Measurements from ENCODE around the gene MINDY4. TPM values are rescaled to one million over a fixed set of nuclear protein-coding genes. Genes with fewer than 3 reads are reported as not detected.

Gene MINDY4
- total RNA-seq, 2 experiments from 2014 or later = 0.36 to 0.60 TPM

DNA sequence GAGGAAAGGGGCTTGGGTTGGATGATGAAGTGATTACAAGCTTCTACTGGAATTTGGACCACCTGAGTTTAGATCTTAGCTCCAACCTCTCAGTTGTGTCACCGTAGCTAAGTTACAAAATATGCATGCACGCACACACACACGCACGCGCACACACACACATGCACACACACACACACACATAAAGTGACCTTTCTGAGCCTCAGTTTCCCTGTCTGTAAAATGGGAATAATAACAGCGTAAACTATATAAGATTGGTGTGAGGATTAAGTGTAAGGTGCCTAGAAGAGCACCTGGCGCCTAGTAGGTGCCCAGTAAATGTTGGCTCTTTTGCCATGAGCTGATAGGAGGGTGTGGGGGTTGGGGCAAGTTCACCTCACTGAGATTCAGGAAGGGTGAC is 127.8 kb downstream of the MINDY4 start:
- ChIA-PET POLR2A (no interaction called here), CTCF (no interaction called here)
- peaks cover 0 to 6% of the 10 kb centered on the region in 2 experiments for H3K9me3 ChIP-seq (ENCODE audit: control insufficient read depth in 1 of 2, insufficient read depth in 1 of 2, low read length in 2 of 2)
- no peak for DNase-seq
- H3K27me3 Mint-ChIP-seq = no peaks in the 10 kb centered on the region
- H3K36me3 Mint-ChIP-seq (ENCODE audit: low read depth) = no peaks in the 10 kb centered on the region
- TF ChIP-seq CTCF (IDR thresholded peaks at IDR 0.05) = no peak
- ATAC-seq (ENCODE audit: poor library complexity) = no peak
- intact Hi-C loops (cut with DNase I, micrococcal nuclease) = no loop called here
- no peak overlapping the region for H3K27ac Mint-ChIP-seq
- no peaks in the 10 kb centered on the region for H3K36me3 ChIP-seq (ENCODE audit: insufficient read depth, low read length)
- H3K4me1 Mint-ChIP-seq (ENCODE audit: low read depth) = no peaks in the 10 kb centered on the region
- no peak overlapping the region for H3K4me3 ChIP-seq (ENCODE audit: low read length)
- no peak overlapping the region for H3K4me3 Mint-ChIP-seq
- H3K27me3 ChIP-seq (ENCODE audit: control insufficient read depth in 1 of 2, insufficient read depth in 2 of 2, low read length in 2 of 2) = no peaks in the 10 kb centered on the region
- no peaks in the 10 kb centered on the region for H3K9me3 Mint-ChIP-seq
- no peaks in the 10 kb centered on the region for H3K4me1 ChIP-seq (ENCODE audit: insufficient read depth, low read length)
- H3K27ac ChIP-seq (ENCODE audit: low read depth in 1 of 2, low read length in 2 of 2) = no peak overlapping the region

DNA sequence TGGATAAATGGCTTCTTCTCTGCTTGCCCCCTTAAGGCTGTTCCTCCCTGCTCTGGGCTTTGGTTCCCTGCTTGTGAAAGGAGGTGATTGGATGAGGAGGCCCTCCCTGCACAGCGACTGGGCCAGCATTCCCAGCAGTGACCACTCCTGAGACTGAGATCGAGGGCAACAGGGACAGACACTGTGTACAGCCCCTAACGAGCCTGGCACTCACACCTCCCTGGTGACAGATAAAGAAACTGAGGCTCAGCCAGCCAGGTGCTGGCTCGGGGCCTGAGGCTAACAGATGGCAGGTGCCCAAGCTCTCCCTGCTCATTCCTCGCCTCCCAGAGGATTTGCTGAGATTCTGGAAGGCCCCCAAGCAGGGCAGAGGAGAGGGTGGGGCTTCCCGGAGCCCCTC is 128.4 kb downstream of the MINDY4 start:
- Mint-ChIP-seq H3K9me3 (no peaks in the 10 kb centered on the region), H3K36me3 (ENCODE audit: low read depth) (no peaks in the 10 kb centered on the region), H3K4me3 (no peak overlapping the region), H3K27me3 (no peaks in the 10 kb centered on the region), H3K27ac (no peak overlapping the region), H3K4me1 (ENCODE audit: low read depth) (no peaks in the 10 kb centered on the region)
- POLR2A ChIA-PET = no interaction called here
- intact Hi-C loops (cut with DNase I, micrococcal nuclease) = no loop called here
- CTCF ChIA-PET = no interaction called here
- Histone ChIP-seq H3K27me3 (ENCODE audit: control insufficient read depth in 1 of 2, insufficient read depth in 2 of 2, low read length in 2 of 2) (no peaks in the 10 kb centered on the region), H3K27ac (ENCODE audit: low read depth in 1 of 2, low read length in 2 of 2) (no peak overlapping the region), H3K4me1 (ENCODE audit: insufficient read depth, low read length) (no peaks in the 10 kb centered on the region), H3K9me3 (ENCODE audit: control insufficient read depth in 1 of 2, insufficient read depth in 1 of 2, low read length in 2 of 2) (peaks cover 0 to 6% of the 10 kb centered on the region in 2 experiments), H3K36me3 (ENCODE audit: insufficient read depth, low read length) (no peaks in the 10 kb centered on the region), H3K4me3 (ENCODE audit: low read length) (no peak overlapping the region)
- ATAC-seq (ENCODE audit: poor library complexity) = no peak
- TF ChIP-seq CTCF (IDR thresholded peaks at IDR 0.05) = no peak
- no peak for DNase-seq

GRCh38 chr7:30900053-30900452 is 128.8 kb downstream of the MINDY4 start:
- POLR2A ChIA-PET = no interaction called here

More at GRCh38 chr7:30900053-30900452, 128.8 kb downstream of the MINDY4 start:
- Mint-ChIP-seq H3K27ac (no peak overlapping the region), H3K36me3 (ENCODE audit: low read depth) (no peaks in the 10 kb centered on the region), H3K4me3 (no peak overlapping the region), H3K27me3 (no peaks in the 10 kb centered on the region), H3K4me1 (ENCODE audit: low read depth) (no peaks in the 10 kb centered on the region), H3K9me3 (no peaks in the 10 kb centered on the region)
- peaks cover 0 to 6% of the 10 kb centered on the region in 2 experiments for H3K9me3 ChIP-seq (ENCODE audit: control insufficient read depth in 1 of 2, insufficient read depth in 1 of 2, low read length in 2 of 2)
- intact Hi-C loops (cut with DNase I, micrococcal nuclease) = no loop called here
- no peaks in the 10 kb centered on the region for H3K4me1 ChIP-seq (ENCODE audit: insufficient read depth, low read length)
- no peak for TF ChIP-seq CTCF (IDR thresholded peaks at IDR 0.05)
- no peak for ATAC-seq (ENCODE audit: poor library complexity)
- no peaks in the 10 kb centered on the region for H3K36me3 ChIP-seq (ENCODE audit: insufficient read depth, low read length)
- CTCF ChIA-PET = no interaction called here
- H3K27ac ChIP-seq (ENCODE audit: low read depth in 1 of 2, low read length in 2 of 2) = no peak overlapping the region
- no peak for DNase-seq
- H3K4me3 ChIP-seq (ENCODE audit: low read length) = no peak overlapping the region
- no peaks in the 10 kb centered on the region for H3K27me3 ChIP-seq (ENCODE audit: control insufficient read depth in 1 of 2, insufficient read depth in 2 of 2, low read length in 2 of 2)

Data from CD4-positive, alpha-beta T cell (primary cell).